ENCODE data around the gene CPNE7. TPM values are rescaled to one million over a fixed set of nuclear protein-coding genes. Genes with fewer than 3 reads are reported as not detected.

Gene CPNE7
- total and polyA plus RNA-seq, 2 of the 8 experiments (the other 6 are each of a cell fraction or from before 2014, with no cell fraction given) = 10.0 to 23.7 TPM

DNA sequence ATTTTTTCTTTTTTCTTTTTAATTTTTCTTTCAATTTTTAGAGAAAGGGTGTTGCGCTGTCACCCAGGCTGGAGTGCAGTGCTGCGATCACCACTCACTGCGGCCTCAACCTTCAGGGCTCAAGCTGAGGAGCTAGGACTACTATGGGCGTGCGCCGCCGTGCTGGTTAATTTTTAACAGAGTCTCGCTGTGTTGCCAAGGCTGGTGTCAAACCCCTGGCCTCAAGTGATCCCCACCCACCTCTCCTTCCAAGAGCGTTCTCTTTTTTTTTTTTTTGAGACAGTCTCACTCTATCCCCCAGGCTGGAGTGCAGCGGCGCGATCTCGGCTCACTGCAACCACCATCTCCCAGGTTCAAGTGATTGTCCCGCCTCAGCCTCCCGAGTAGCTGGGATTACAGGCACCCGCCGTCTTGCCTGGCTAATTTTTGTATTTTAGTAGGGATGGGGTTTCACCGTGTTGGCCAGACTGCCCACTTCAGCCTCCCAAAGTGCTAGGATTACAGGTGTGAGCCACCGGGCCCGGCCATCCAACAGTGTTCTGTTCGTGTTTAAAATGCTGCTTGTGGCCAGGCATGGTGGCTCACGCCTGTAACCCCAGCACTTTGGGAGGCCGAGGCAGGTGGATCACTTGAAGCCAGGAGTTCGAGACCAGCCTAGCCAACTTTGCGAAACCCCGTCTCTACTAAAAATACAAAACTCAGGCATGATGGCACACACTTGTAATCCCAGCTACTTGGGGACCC is 29.6 kb upstream of the CPNE7 start:
- POLR2A ChIA-PET (ENCODE audit: partially characterized antibody) = interaction anchor here (0.8 to 1.8 kb wide), 4 partner anchors 15 to 37 kb away, joined by 3 to 7 read pairs (median 5); partner anchors contain the start of gene SPG7
- Histone ChIP-seq H3K4me2 (ENCODE audit: insufficient read depth in 1 of 2, low read depth in 2 of 2, low read length in 2 of 2) (no peak overlapping the region), H3K9me3 (ENCODE audit: insufficient read depth in 2 of 2, low read depth in 1 of 2, low read length in 1 of 2) (no peaks in the 10 kb centered on the region), H3K14ac (ENCODE audit: insufficient read length) (no peak overlapping the region), H3K18ac (ENCODE audit: extremely low read depth, low read length) (no peak overlapping the region), H3K79me1 (ENCODE audit: low read depth, low read length) (peaks cover 4% of the 10 kb centered on the region; the same call in 1 of the 2 replicates), H3K23me2 (ENCODE audit: low read depth, low read length) (no peaks in the 10 kb centered on the region), H4K5ac (ENCODE audit: insufficient read length, low read depth, low read length) (no peak overlapping the region), H3K36me3 (ENCODE audit: control insufficient read depth in 2 of 4, insufficient read depth in 4 of 4, low read length in 3 of 4) (peaks cover 15 to 45% (median 29%) of the 10 kb centered on the region in 4 experiments), H2BK12ac (ENCODE audit: low read depth, low read length) (no peak overlapping the region), H3K4me1 (replicated peaks in 1 of 4; ENCODE audit: control insufficient read depth in 3 of 4, insufficient read depth in 4 of 4, low read length in 3 of 4) (no peaks in the 10 kb centered on the region), H4K91ac (replicated peaks; ENCODE audit: insufficient read length, low read length) (no peak overlapping the region), H2BK20ac (ENCODE audit: low read length) (no peak overlapping the region), H3K9ac (replicated peaks in 1 of 4; ENCODE audit: extremely low read depth in 1 of 4, low read depth in 3 of 4, low read length in 3 of 4) (no peak overlapping the region), H4K20me1 (replicated peaks in 1 of 2; ENCODE audit: control insufficient read depth in 1 of 2, insufficient read depth in 2 of 2, low read length in 2 of 2) (peaks cover 0 to 10% of the 10 kb centered on the region in 2 experiments), H3K4ac (replicated peaks; ENCODE audit: insufficient read length, low read depth, low read length) (no peak overlapping the region), H3K27me3 (replicated peaks in 1 of 4; ENCODE audit: control insufficient read depth in 3 of 4, extremely low read depth in 1 of 4, insufficient read depth in 3 of 4, low read length in 3 of 4) (no peaks in the 10 kb centered on the region), H3K79me2 (ENCODE audit: control insufficient read depth in 1 of 2, insufficient read depth in 2 of 2, low read length in 2 of 2) (no peaks in the 10 kb centered on the region), H2AFZ (ENCODE audit: low read length) (no peak overlapping the region), H3K27ac (ENCODE audit: low read depth, low read length) (no peak overlapping the region), H2BK5ac (ENCODE audit: low read depth, low read length) (no peak overlapping the region), H2AK5ac (ENCODE audit: low read depth, low read length) (no peak overlapping the region), H4K8ac (ENCODE audit: extremely low read depth, insufficient read depth, low read length) (no peak overlapping the region), H3K4me3 (ENCODE audit: extremely low read depth in 1 of 4, insufficient read depth in 2 of 4, low read depth in 3 of 4, low read length in 4 of 4) (no peak overlapping the region), H3K23ac (ENCODE audit: insufficient read length) (no peak overlapping the region), H2BK120ac (replicated peaks; ENCODE audit: low read depth, low read length) (no peak overlapping the region), H2BK15ac (ENCODE audit: low read length) (no peak overlapping the region), H3K56ac (replicated peaks; ENCODE audit: insufficient read length, low read depth, low read length) (no peak overlapping the region)
- DNase-seq (ENCODE audit: low read depth in 1 of 2, low spot score in 2 of 2) (no peak), FAIRE-seq (no peak)
- CTCF ChIA-PET (ENCODE audit: partially characterized antibody) = interaction anchor here (0.6 to 1.5 kb wide), 4 partner anchors 9 to 319 kb away, joined by 3 to 6 read pairs (median 3); no protein-coding TSS in a partner anchor
- 95% methylated on average over 25 of the region's 26 CpGs; no CpG with 5 or more reads in 1 of the 2 experiments for WGBS, 2 experiments (ENCODE audit: extremely low coverage in 1 of 2, insufficient coverage in 1 of 2, insufficient read length in 1 of 2, insufficient replicate concordance in 2 of 2, low coverage in 1 of 2, low lambda C conversion rate in 2 of 2, missing lambda C conversion rate in 1 of 2)
- TF ChIP-seq MAFK (IDR thresholded peaks at IDR 0.05; ENCODE audit: low read depth, low read length) (no peak), GABPA (IDR thresholded peaks at IDR 0.05; ENCODE audit: borderline replicate concordance, insufficient read depth, low read length) (no peak), RNF2 (IDR thresholded peaks at IDR 0.05; ENCODE audit: borderline replicate concordance, low read depth, low read length, missing control alignments, poor library complexity, severe bottlenecking) (no peak), CHD2 (IDR thresholded peaks at IDR 0.05; ENCODE audit: low read length) (no peak), JUND (IDR thresholded peaks at IDR 0.05; ENCODE audit: low read length) (no peak), ASH2L (IDR thresholded peaks at IDR 0.05; ENCODE audit: low read length) (no peak)

All from H1 (cell line).